ENCODE data around the gene HES7. TPM values are rescaled to one million over a fixed set of nuclear protein-coding genes. Genes with fewer than 3 reads are reported as not detected.

Gene HES7
- total RNA-seq, 1 experiment from 2014 or later = 0.28 TPM

DNA sequence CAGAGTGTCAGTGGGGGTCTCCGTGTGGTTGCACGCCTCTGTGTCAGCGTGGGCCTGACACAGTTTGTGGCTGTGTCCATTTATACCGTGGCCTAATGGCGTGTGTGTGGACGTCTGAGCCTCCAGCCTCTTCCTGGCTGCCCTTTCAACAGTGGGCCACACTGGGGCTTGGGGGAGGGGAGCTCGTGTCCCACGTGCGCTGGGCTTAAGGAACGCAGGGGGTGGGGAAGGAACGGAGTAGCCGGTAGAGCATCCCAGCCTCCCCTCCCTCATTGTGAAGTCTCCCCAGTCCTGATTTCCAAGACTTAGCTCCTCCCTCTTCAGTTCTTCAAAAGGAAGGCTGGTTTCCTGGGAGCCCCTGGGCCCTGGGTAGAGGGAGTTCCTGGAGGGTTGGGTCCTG lies 9.5 kb upstream of the HES7 start:
- Mint-ChIP-seq H3K9me3 (ENCODE audit: low read depth, unreplicated experiment) (no peaks in the 10 kb centered on the region), H3K27me3 (ENCODE audit: unreplicated experiment) (peaks cover 16% of the 10 kb centered on the region), H3K4me1 (ENCODE audit: low read depth, unreplicated experiment) (no peaks in the 10 kb centered on the region), H3K36me3 (ENCODE audit: insufficient read depth, unreplicated experiment) (no peaks in the 10 kb centered on the region), H3K27ac (ENCODE audit: unreplicated experiment) (no peak overlapping the region), H3K4me3 (ENCODE audit: low read depth, unreplicated experiment) (no peak overlapping the region)
- CTCF ChIA-PET = no interaction called here
- no peak for DNase-seq
- TF ChIP-seq CTCF (IDR thresholded peaks at IDR 0.05; ENCODE audit: unreplicated experiment) = no peak
- intact Hi-C loops (cut with micrococcal nuclease; ENCODE audit: unreplicated experiment) = no loop called here
- no TSS peak for BruUV-seq (replicated peaks)

DNA sequence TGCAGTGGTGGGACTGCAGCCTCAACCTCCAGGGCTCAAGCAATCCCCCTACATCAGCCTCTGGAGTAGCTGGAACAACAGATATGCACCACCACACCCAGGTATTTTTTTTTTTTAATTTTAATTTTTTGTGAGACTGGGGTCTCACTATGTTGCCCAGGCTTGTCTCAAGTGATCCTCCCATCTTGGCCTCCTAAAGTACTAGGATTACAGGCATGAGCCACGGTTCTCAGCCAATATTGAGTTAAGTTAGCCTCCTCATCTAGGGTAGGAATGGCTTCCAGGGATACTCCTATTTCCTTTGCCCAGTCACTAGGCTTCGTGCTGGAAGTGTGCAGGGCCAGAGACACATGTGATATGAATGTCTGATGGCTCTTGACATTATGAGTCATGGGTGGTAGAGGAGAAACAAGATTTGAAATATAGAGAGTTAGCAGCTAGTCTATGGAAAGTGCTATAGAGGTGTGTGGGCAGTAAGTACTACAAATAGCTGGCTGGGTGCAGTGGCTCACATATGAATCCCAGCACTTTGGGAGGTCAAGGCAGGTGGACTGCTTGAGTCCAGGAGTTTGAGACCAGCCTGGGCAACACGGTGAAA lies 8.0 kb upstream of the HES7 start:
- H3K9me3 Mint-ChIP-seq (ENCODE audit: low read depth, unreplicated experiment) = no peaks in the 10 kb centered on the region
- H3K4me3 Mint-ChIP-seq (ENCODE audit: low read depth, unreplicated experiment) = no peak overlapping the region
- intact Hi-C loops (cut with micrococcal nuclease; ENCODE audit: unreplicated experiment) = no loop called here
- H3K27ac Mint-ChIP-seq (ENCODE audit: unreplicated experiment) = no peak overlapping the region
- no peak for TF ChIP-seq CTCF (IDR thresholded peaks at IDR 0.05; ENCODE audit: unreplicated experiment)
- peaks cover 2% of the 10 kb centered on the region for H3K36me3 Mint-ChIP-seq (ENCODE audit: insufficient read depth, unreplicated experiment)
- no peak for DNase-seq
- H3K4me1 Mint-ChIP-seq (ENCODE audit: low read depth, unreplicated experiment) = peaks cover 6% of the 10 kb centered on the region
- CTCF ChIA-PET = no interaction called here
- H3K27me3 Mint-ChIP-seq (ENCODE audit: unreplicated experiment) = peaks cover 25% of the 10 kb centered on the region
- BruUV-seq (replicated peaks) = no TSS peak

DNA sequence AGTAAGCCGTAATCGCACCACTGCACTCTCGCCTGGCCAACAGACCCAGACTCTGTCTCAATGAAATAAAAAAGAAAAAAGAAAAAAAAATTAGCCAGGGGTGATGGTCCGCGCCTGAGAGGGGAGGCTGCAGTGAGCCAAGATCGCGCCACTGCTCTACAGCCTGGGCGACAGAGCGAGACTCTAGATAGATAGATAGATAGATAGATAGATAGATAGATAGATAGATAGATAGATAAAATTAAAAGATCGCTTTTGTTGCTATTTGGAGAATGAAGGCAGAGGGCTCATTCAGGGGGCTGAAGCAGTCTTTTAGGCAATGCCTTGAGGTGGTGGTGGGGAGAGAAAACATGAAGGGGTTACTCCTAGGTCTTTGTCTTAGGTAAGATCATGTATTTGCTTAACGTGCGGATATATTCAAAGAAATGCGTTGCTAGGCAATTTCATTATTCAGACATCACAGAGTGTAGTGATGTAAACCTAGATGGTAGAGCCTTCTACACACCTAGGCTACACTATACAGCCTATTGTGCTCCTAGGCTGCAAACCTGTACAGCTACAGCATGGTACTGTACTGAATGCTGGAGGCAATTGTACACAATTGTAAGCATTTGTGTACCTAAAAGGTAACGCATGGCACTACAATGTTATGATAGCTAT lies 4.3 kb upstream of the HES7 start:
- H3K4me3 Mint-ChIP-seq (ENCODE audit: low read depth, unreplicated experiment) = no peak overlapping the region
- peaks cover 43% of the 10 kb centered on the region for H3K4me1 Mint-ChIP-seq (ENCODE audit: low read depth, unreplicated experiment)
- BruUV-seq (replicated peaks) = no TSS peak

DNA sequence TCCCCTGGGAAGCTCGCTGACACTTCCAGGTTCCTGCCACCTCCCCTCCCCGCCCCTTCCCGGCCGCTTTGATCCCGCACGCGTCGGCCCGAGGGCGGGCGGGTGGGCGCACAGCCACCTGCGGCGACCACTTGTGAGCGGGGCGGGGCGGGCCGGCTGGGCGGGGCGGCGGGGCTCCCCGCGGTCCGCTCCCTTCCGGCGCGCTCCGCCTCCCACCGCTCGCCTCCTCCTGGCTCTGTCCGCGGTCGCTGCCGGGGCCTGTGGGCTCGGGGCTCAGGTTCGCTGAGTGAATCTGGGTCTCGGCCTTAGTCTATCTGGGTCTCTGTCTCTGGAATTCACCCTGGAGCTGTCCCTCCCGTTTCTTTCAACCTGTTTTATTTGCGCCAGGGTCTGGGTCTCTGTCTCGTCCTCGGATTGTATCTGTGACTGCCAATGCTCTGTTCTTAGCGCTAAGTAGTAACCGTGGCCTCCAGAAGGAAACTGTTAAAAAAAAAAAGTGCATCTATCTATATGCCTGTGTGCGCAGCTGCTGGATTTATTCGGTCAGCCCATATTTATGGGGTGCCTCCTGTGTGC lies 2.7 kb upstream of the HES7 start:
- intact Hi-C loops (cut with micrococcal nuclease; ENCODE audit: unreplicated experiment) = no loop called here
- peak; percentile 43 for DNase-seq
- H3K27ac Mint-ChIP-seq (ENCODE audit: unreplicated experiment) = peak overlapping the region; percentile 94
- peaks cover 48% of the 10 kb centered on the region for H3K4me1 Mint-ChIP-seq (ENCODE audit: low read depth, unreplicated experiment)
- peaks cover 75% of the 10 kb centered on the region for H3K27me3 Mint-ChIP-seq (ENCODE audit: unreplicated experiment)
- H3K4me3 Mint-ChIP-seq (ENCODE audit: low read depth, unreplicated experiment) = peak overlapping the region; percentile 91
- no peak for TF ChIP-seq CTCF (IDR thresholded peaks at IDR 0.05; ENCODE audit: unreplicated experiment)
- CTCF ChIA-PET = interaction anchor here (0.6 to 1.0 kb wide), 4 partner anchors 27 to 187 kb away, joined by 3 read pairs; no protein-coding TSS in a partner anchor
- BruUV-seq (replicated peaks) = no TSS peak
- H3K36me3 Mint-ChIP-seq (ENCODE audit: insufficient read depth, unreplicated experiment) = peaks cover 26% of the 10 kb centered on the region
- H3K9me3 Mint-ChIP-seq (ENCODE audit: low read depth, unreplicated experiment) = no peaks in the 10 kb centered on the region

More for the DNA sequence above, 4.3 kb upstream of the HES7 start:
- peaks cover 62% of the 10 kb centered on the region for H3K27me3 Mint-ChIP-seq (ENCODE audit: unreplicated experiment)
- intact Hi-C loops (cut with micrococcal nuclease; ENCODE audit: unreplicated experiment) = no loop called here
- H3K9me3 Mint-ChIP-seq (ENCODE audit: low read depth, unreplicated experiment) = no peaks in the 10 kb centered on the region
- DNase-seq = no peak
- CTCF ChIA-PET = no interaction called here
- no peak overlapping the region for H3K27ac Mint-ChIP-seq (ENCODE audit: unreplicated experiment)
- TF ChIP-seq CTCF (IDR thresholded peaks at IDR 0.05; ENCODE audit: unreplicated experiment) = no peak
- peaks cover 26% of the 10 kb centered on the region for H3K36me3 Mint-ChIP-seq (ENCODE audit: insufficient read depth, unreplicated experiment)

Measured in Calu3 (cell line).